GM23338 (cell line): ENCODE results near the gene ACOX1. TPM values are rescaled to one million over a fixed set of nuclear protein-coding genes. Genes with fewer than 3 reads are reported as not detected.

ENCODE experiments used
- ATAC-seq: fragments of 200-7000 bp; cut with Tn5 transposase; 3 replicates; pipeline ENCODE4 v1.9.1; 2020
- DNase-seq: peaks from one replicate; pipeline ENCODE4 v3.0.0-alpha.2; 2015; ENCODE audit warnings: low spot score
- H2AFZ ChIP-seq: fragments of 200-600 bp; sonication (generic); 2 replicates; pipeline ENCODE4 v1.8.0; 2016; ENCODE audit warnings: antibody characterized with exemption, mild to moderate bottlenecking, moderate library complexity
- H3F3A ChIP-seq: fragments of 200-600 bp; sonication (generic); replicated peaks from 2 replicates; pipeline ENCODE4 v1.8.0; 2017; ENCODE audit warnings: antibody characterized with exemption, mixed run types, low read depth
- H3K27ac ChIP-seq: fragments of 200-600 bp; sonication (generic); 2 replicates; pipeline ENCODE4 v1.6.1; 2016; ENCODE audit warnings: low read depth
- H3K27me3 ChIP-seq: fragments of 200-600 bp; sonication (generic); 2 replicates; pipeline ENCODE4 v1.8.0; 2016; ENCODE audit warnings: mild to moderate bottlenecking, mixed run types, moderate library complexity; ENCODE audit not compliant: insufficient read depth
- H3K36me3 ChIP-seq: fragments of 200-600 bp; sonication (generic); 2 replicates; pipeline ENCODE4 v1.8.0; 2016; ENCODE audit warnings: mild to moderate bottlenecking; ENCODE audit not compliant: insufficient read depth
- H3K4me1 ChIP-seq: fragments of 200-600 bp; sonication (generic); 2 replicates; pipeline ENCODE4 v1.8.0; 2016; ENCODE audit warnings: mild to moderate bottlenecking, moderate library complexity; ENCODE audit not compliant: insufficient read depth
- H3K4me2 ChIP-seq: fragments of 200-600 bp; sonication (generic); 2 replicates; pipeline ENCODE4 v1.7.1; 2017; ENCODE audit warnings: mixed run types
- H3K4me3 ChIP-seq: fragments of 200-600 bp; sonication (generic); 2 replicates; pipeline ENCODE4 v1.6.1; 2016; ENCODE audit warnings: mixed run types
- H3K79me2 ChIP-seq: fragments of 200-600 bp; sonication (generic); replicated peaks from 2 replicates; pipeline ENCODE4 v1.8.0; 2017; ENCODE audit warnings: mild to moderate bottlenecking; ENCODE audit not compliant: insufficient read depth
- H3K9me2 ChIP-seq: fragments of 200-600 bp; sonication (generic); 2 replicates; pipeline ENCODE4 v1.8.0; 2017; ENCODE audit not compliant: insufficient read depth
- H4K20me1 ChIP-seq: fragments of 200-600 bp; sonication (generic); replicated peaks from 2 replicates; pipeline ENCODE4 v1.8.0; 2017; ENCODE audit warnings: mild to moderate bottlenecking; ENCODE audit not compliant: insufficient read depth
- H3K27ac Mint-ChIP-seq: 2 replicates; pipeline ENCODE4 v1.8.0; 2020; ENCODE audit warnings: inconsistent platforms, mild to moderate bottlenecking, moderate library complexity, mixed read lengths
- H3K27me3 Mint-ChIP-seq: 3 replicates; pipeline ENCODE4 v1.8.0; 2022; ENCODE audit warnings: low read depth, mild to moderate bottlenecking, moderate library complexity, mixed read lengths, inconsistent platforms; ENCODE audit not compliant: insufficient read depth, poor library complexity
- H3K36me3 Mint-ChIP-seq: 3 replicates; pipeline ENCODE4 v1.8.0; 2021; ENCODE audit warnings: low read depth, mild to moderate bottlenecking, inconsistent platforms, moderate library complexity, mixed read lengths
- H3K4me1 Mint-ChIP-seq: 3 replicates; pipeline ENCODE4 v1.8.0; 2020; ENCODE audit warnings: mild to moderate bottlenecking, inconsistent platforms, mixed read lengths
- H3K4me3 Mint-ChIP-seq: 3 replicates; pipeline ENCODE4 v1.8.0; 2021; ENCODE audit warnings: moderate library complexity, mild to moderate bottlenecking, inconsistent platforms, mixed read lengths
- H3K9me3 Mint-ChIP-seq: 3 replicates; pipeline ENCODE4 v1.8.0; 2020; ENCODE audit warnings: moderate library complexity, mild to moderate bottlenecking, inconsistent platforms, mixed read lengths
- CREB1 ChIP-seq: fragments of 250-450 bp; sonication (Bioruptor Pico); IDR thresholded peaks from 2 replicates; pipeline ENCODE4 v1.5.0; 2020; ENCODE audit warnings: low read depth, mild to moderate bottlenecking, moderate library complexity
- CTCF ChIP-seq, 2 experiments: fragments of 200-600 bp in 1 of 2; sonication (generic) in 1 of 2; conservative IDR thresholded peaks; 2 replicates each; pipeline versions ENCODE4 v1.5.1 to v1.6.1; 2016 to 2017; ENCODE audit warnings: antibody characterized with exemption in 2 of 2, low read depth in 2 of 2, mild to moderate bottlenecking in 2 of 2, moderate library complexity in 1 of 2
- ETS1 ChIP-seq: IDR thresholded peaks from 2 replicates; pipeline ENCODE4 v1.6.1; 2016; ENCODE audit warnings: antibody characterized with exemption
- EZH2 ChIP-seq: fragments of 200-600 bp; sonication (generic); IDR thresholded peaks from one replicate; pipeline ENCODE4 v1.8.0; 2017; ENCODE audit warnings: antibody characterized with exemption, mild to moderate bottlenecking, low read depth; ENCODE audit not compliant: unreplicated experiment
- EZH2phosphoT487 ChIP-seq: fragments of 200-600 bp; sonication (generic); IDR thresholded peaks from one replicate; pipeline ENCODE4 v1.8.1; 2018; ENCODE audit warnings: antibody characterized with exemption; ENCODE audit not compliant: unreplicated experiment
- JUNB ChIP-seq: IDR thresholded peaks from one replicate; pipeline ENCODE4 v1.6.1; 2016; ENCODE audit warnings: antibody characterized with exemption; ENCODE audit not compliant: unreplicated experiment
- NANOG ChIP-seq: IDR thresholded peaks from 2 replicates; pipeline ENCODE4 v1.6.1; 2016; ENCODE audit warnings: antibody characterized with exemption, borderline replicate concordance
- POLR2AphosphoS5 ChIP-seq: IDR thresholded peaks from 2 replicates; pipeline ENCODE4 v1.6.1; 2016; ENCODE audit warnings: antibody characterized with exemption, low read depth
- REST ChIP-seq: IDR thresholded peaks from one replicate; pipeline ENCODE4 v1.6.1; 2018; ENCODE audit warnings: antibody characterized with exemption; ENCODE audit not compliant: unreplicated experiment
- STAT1 ChIP-seq: IDR thresholded peaks from one replicate; pipeline ENCODE4 v1.6.1; 2016; ENCODE audit warnings: antibody characterized with exemption; ENCODE audit not compliant: unreplicated experiment
- ZNF114 ChIP-seq: fragments of 250-450 bp; sonication (Bioruptor Pico); IDR thresholded peaks from 2 replicates; pipeline ENCODE4 v1.5.0; 2020; ENCODE audit warnings: mild to moderate bottlenecking, moderate library complexity
- ZNF331 ChIP-seq: fragments of 250-450 bp; sonication (Bioruptor Pico); IDR thresholded peaks from 2 replicates; pipeline ENCODE4 v1.5.0; 2020; ENCODE audit warnings: low read depth, mild to moderate bottlenecking, moderate library complexity
- ZNF462 ChIP-seq: fragments of 250-450 bp; sonication (Bioruptor Pico); IDR thresholded peaks from 2 replicates; pipeline ENCODE4 v1.5.0; 2020; ENCODE audit warnings: mild to moderate bottlenecking, moderate library complexity
- polyA plus RNA-seq: library from polyadenylated mRNA; unstranded; fragments of >200 nt; fragmentation: Nextera tagmentation; extraction: Ambion mirVana; gene quantifications from 2 replicates; pipeline ENCODE4 v1.2.1, GENCODE V29; 2016
- total RNA-seq: library from RNA; depleted of rRNA; stranded (reverse); fragments of >200 nt; shearing (Covaris generic); gene quantifications from 2 replicates; pipeline ENCODE4 v1.2.3, GENCODE V29; 2014

The ACOX1 gene
- total and polyA plus RNA-seq, 2 experiments from 2014 or later, result 12.8 to 32.9 TPM

- Mint-ChIP-seq H3K36me3 (no peaks in the 10 kb centered on the region), H3K27ac (no peak overlapping the region), H3K4me1 (peaks cover 18% of the 10 kb centered on the region), H3K9me3 (no peaks in the 10 kb centered on the region), H3K4me3 (no peak overlapping the region), H3K27me3 (peaks cover 11% of the 10 kb centered on the region)
- peaks cover 13% of the 10 kb centered on the region for H3K4me1 ChIP-seq
- no peak overlapping the region for H3K4me2 ChIP-seq
- H3K79me2 ChIP-seq, result no peaks in the 10 kb centered on the region
- TF ChIP-seq ETS1, result no peak
- no peak for TF ChIP-seq NANOG
- TF ChIP-seq ZNF114 (CRISPR knock-in tag), result no peak
- no peak for TF ChIP-seq JUNB
- TF ChIP-seq ZNF331, result no peak
- no peak for TF ChIP-seq ZNF462 (CRISPR knock-in tag)
- no peak for TF ChIP-seq EZH2phosphoT487
- TF ChIP-seq CTCF (conservative IDR thresholded peaks at IDR 0.05; ENCODE audit: low read depth in 2 of 2), result no peak
- TF ChIP-seq POLR2AphosphoS5, result no peak
- no peak for TF ChIP-seq REST
- no peak for TF ChIP-seq STAT1
- TF ChIP-seq EZH2, result no peak
- no peak for TF ChIP-seq CREB1
- DNase-seq (no peak), ATAC-seq (no peak)
- H3K27me3 ChIP-seq, result no peaks in the 10 kb centered on the region
- H3K4me3 ChIP-seq, result no peak overlapping the region
- peaks cover 7% of the 10 kb centered on the region for H3F3A ChIP-seq
- H3K27ac ChIP-seq, result no peak overlapping the region
- no peaks in the 10 kb centered on the region for H3K36me3 ChIP-seq
- H4K20me1 ChIP-seq, result no peaks in the 10 kb centered on the region
- no peaks in the 10 kb centered on the region for H3K9me2 ChIP-seq
- no peak overlapping the region for H2AFZ ChIP-seq
Measured at GRCh38 chr17:76025294-76025693, 46.3 kb upstream of the ACOX1 start.
